ENCODE results near the gene ZNF629.

DNA sequence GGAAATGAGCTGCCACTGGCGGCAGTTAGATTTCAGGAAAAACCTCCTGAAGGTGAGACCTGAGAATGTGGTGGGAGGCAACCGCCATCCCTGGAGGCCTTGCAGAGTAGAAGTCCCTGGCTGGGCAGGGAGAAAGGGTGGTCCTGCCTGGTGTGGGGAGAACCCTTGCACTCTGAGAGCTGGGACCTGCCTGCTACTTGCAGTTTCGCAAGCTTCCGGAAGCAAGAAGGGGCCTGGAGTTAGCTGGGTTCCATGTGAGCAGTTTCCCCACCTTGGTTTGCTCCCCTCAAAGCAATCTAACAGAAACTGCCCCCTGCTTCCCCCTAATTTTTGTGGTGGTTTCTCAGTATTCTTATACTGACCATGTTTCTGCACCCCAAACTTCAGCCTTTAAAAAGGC lies 6.5 kb downstream of the ZNF629 start:
- TF ChIP-seq POLR2A (IDR thresholded peaks at IDR 0.05; ENCODE audit: low read depth, low read length) (no peak), PAX5 (IDR thresholded peaks at IDR 0.05; ENCODE audit: insufficient read depth, low read length, severe bottlenecking) (no peak), TAF1 (IDR thresholded peaks at IDR 0.05; ENCODE audit: low read depth, low read length) (no peak), POLR2AphosphoS5 (IDR thresholded peaks at IDR 0.05; ENCODE audit: low read depth, low read length) (no peak), POU2F2 (IDR thresholded peaks at IDR 0.05; ENCODE audit: low read depth, low read length) (no peak), SPI1 (IDR thresholded peaks at IDR 0.05; ENCODE audit: low read depth, low read length) (no peak)
